ENCODE results near the gene ZFHX3. TPM values are rescaled to one million over a fixed set of nuclear protein-coding genes. Genes with fewer than 3 reads are reported as not detected.
A peak's percentile ranks its signal among the peaks of the same experiment; 100 is the strongest.

ZFHX3 gene
- total and polyA plus RNA-seq, 4 donors, result 1.5 to 5.9 (median 3.0) TPM

DNA sequence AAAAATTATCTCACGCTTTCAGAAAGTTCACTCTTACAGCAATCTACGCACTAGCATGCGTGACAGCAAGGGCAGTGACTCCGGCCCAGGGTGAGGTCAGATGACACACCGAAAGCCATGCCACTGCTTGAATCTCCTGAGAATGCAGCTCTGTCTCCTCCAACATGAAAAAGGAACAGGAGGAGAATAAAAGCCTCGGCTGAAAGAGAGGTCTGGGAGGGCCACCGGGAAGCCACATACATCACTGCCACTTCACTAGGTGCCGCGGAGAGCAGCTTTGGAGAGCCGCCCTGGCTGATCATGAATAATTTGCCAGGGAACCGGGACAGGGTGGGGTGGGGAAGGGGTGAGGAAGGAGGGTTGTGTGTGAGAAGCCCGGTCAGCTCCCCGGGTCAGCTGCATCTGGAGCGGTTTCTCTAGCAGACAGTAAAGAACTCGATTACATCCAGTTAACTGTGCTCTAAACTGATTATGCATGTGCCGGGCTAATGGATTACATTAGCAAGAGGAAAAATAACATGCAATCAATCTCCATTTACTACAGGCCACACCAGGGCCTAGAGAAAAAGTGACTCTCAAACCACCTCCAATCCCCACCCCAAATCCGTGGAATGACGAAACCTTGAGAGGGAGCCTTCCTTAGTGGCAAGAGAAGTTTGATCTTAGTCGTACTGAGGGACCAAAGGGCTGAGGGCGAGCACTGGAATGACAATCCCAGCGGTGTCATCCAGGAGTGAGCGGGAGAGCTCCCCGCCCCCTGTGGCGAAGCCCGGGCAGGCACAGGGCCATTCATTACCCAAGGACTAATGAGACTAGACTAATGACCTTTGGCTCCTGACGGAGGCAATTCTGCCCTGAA lies 100.3 kb downstream of the ZFHX3 start:
- Histone ChIP-seq H3K9ac (ENCODE audit: low read depth in 1 of 2, low read length in 2 of 2) (peak overlapping the region; percentile 32 to 53), H3K36me3 (ENCODE audit: control insufficient read depth in 4 of 4, insufficient read depth in 3 of 4, low read depth in 1 of 4, low read length in 3 of 4) (peaks cover 0 to 6% (median 4%) of the 10 kb centered on the region in 4 donors), H3K4me3 (ENCODE audit: low read depth in 1 of 3, low read length in 3 of 3) (peak overlapping the region in 1 of 3 donors; percentile 24), H3K4me1 (ENCODE audit: control insufficient read depth in 4 of 4, insufficient read depth in 4 of 4, low read length in 3 of 4) (peaks cover 10 to 37% (median 30%) of the 10 kb centered on the region in 4 donors), H3K27me3 (ENCODE audit: control insufficient read depth in 4 of 4, insufficient read depth in 4 of 4, low read length in 3 of 4) (no peaks in the 10 kb centered on the region), H3K27ac (ENCODE audit: low read depth in 1 of 2, low read length in 2 of 2) (peak overlapping the region; percentile 78 to 88), H3K9me3 (ENCODE audit: control insufficient read depth in 4 of 4, low read length in 3 of 4) (no peaks in the 10 kb centered on the region)
- WGBS, result 34% methylated on average over 26 of the region's 26 CpGs
- TF ChIP-seq TAF1 (conservative IDR thresholded peaks at IDR 0.05) (peak; percentile 17), JUND (IDR thresholded peaks at IDR 0.05) (peak; percentile 49 to 65), FOXA1 (IDR thresholded peaks at IDR 0.05) (peak; percentile 42), YY1 (IDR thresholded peaks at IDR 0.05) (peak; percentile 30), GABPA (IDR thresholded peaks at IDR 0.05 in 1 of 2, conservative IDR thresholded peaks at IDR 0.05 in 1 of 2) (peak in 1 of 2 donors; percentile 27), RAD21 (IDR thresholded peaks at IDR 0.05) (peak; percentile 64 to 74), NR2F2 (IDR thresholded peaks at IDR 0.05) (peak; percentile 77), RXRA (IDR thresholded peaks at IDR 0.05) (peak; percentile 91 to 92), EGR1 (IDR thresholded peaks at IDR 0.05; ENCODE audit: low read depth in 2 of 2) (peak in 1 of 2 donors; percentile 71), SP1 (IDR thresholded peaks at IDR 0.05) (peak; percentile 89), HNF4G (IDR thresholded peaks at IDR 0.05) (peak; percentile 94), HNF4A (conservative IDR thresholded peaks at IDR 0.05) (peak; percentile 97 to 99), FOXA2 (IDR thresholded peaks at IDR 0.05) (no peak)
- TF ChIP-seq, protein P1, sequence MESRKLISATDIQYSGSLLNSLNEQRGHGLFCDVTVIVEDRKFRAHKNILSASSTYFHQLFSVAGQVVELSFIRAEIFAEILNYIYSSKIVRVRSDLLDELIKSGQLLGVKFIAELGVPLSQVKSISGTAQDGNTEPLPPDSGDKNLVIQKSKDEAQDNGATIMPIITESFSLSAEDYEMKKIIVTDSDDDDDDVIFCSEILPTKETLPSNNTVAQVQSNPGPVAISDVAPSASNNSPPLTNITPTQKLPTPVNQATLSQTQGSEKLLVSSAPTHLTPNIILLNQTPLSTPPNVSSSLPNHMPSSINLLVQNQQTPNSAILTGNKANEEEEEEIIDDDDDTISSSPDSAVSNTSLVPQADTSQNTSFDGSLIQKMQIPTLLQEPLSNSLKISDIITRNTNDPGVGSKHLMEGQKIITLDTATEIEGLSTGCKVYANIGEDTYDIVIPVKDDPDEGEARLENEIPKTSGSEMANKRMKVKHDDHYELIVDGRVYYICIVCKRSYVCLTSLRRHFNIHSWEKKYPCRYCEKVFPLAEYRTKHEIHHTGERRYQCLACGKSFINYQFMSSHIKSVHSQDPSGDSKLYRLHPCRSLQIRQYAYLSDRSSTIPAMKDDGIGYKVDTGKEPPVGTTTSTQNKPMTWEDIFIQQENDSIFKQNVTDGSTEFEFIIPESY (IDR thresholded peaks at IDR 0.05), result peak; percentile 79
- TF ChIP-seq, protein P2, sequence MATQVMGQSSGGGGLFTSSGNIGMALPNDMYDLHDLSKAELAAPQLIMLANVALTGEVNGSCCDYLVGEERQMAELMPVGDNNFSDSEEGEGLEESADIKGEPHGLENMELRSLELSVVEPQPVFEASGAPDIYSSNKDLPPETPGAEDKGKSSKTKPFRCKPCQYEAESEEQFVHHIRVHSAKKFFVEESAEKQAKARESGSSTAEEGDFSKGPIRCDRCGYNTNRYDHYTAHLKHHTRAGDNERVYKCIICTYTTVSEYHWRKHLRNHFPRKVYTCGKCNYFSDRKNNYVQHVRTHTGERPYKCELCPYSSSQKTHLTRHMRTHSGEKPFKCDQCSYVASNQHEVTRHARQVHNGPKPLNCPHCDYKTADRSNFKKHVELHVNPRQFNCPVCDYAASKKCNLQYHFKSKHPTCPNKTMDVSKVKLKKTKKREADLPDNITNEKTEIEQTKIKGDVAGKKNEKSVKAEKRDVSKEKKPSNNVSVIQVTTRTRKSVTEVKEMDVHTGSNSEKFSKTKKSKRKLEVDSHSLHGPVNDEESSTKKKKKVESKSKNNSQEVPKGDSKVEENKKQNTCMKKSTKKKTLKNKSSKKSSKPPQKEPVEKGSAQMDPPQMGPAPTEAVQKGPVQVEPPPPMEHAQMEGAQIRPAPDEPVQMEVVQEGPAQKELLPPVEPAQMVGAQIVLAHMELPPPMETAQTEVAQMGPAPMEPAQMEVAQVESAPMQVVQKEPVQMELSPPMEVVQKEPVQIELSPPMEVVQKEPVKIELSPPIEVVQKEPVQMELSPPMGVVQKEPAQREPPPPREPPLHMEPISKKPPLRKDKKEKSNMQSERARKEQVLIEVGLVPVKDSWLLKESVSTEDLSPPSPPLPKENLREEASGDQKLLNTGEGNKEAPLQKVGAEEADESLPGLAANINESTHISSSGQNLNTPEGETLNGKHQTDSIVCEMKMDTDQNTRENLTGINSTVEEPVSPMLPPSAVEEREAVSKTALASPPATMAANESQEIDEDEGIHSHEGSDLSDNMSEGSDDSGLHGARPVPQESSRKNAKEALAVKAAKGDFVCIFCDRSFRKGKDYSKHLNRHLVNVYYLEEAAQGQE (IDR thresholded peaks at IDR 0.05), result peak; percentile 79
- TF ChIP-seq, protein P3, sequence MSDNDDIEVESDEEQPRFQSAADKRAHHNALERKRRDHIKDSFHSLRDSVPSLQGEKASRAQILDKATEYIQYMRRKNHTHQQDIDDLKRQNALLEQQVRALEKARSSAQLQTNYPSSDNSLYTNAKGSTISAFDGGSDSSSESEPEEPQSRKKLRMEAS (IDR thresholded peaks at IDR 0.05), result peak; percentile 57
- TF ChIP-seq, protein P4, sequence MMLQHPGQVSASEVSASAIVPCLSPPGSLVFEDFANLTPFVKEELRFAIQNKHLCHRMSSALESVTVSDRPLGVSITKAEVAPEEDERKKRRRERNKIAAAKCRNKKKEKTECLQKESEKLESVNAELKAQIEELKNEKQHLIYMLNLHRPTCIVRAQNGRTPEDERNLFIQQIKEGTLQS (IDR thresholded peaks at IDR 0.05), result peak; percentile 63
- TF ChIP-seq, protein P5, sequence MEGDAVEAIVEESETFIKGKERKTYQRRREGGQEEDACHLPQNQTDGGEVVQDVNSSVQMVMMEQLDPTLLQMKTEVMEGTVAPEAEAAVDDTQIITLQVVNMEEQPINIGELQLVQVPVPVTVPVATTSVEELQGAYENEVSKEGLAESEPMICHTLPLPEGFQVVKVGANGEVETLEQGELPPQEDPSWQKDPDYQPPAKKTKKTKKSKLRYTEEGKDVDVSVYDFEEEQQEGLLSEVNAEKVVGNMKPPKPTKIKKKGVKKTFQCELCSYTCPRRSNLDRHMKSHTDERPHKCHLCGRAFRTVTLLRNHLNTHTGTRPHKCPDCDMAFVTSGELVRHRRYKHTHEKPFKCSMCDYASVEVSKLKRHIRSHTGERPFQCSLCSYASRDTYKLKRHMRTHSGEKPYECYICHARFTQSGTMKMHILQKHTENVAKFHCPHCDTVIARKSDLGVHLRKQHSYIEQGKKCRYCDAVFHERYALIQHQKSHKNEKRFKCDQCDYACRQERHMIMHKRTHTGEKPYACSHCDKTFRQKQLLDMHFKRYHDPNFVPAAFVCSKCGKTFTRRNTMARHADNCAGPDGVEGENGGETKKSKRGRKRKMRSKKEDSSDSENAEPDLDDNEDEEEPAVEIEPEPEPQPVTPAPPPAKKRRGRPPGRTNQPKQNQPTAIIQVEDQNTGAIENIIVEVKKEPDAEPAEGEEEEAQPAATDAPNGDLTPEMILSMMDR (IDR thresholded peaks at IDR 0.05; ENCODE audit: low read depth, low read length, missing input control), result peak; percentile 53
- DNase-seq (ENCODE audit: low spot score), result peak; percentile 46

All from liver (tissue), 9 donors.